ENCODE results near the gene SLC12A7. TPM values are rescaled to one million over a fixed set of nuclear protein-coding genes. Genes with fewer than 3 reads are reported as not detected.

The SLC12A7 gene
- total and polyA plus RNA-seq, 9 donors, result 5.9 to 33.9 (median 23.0) TPM

DNA sequence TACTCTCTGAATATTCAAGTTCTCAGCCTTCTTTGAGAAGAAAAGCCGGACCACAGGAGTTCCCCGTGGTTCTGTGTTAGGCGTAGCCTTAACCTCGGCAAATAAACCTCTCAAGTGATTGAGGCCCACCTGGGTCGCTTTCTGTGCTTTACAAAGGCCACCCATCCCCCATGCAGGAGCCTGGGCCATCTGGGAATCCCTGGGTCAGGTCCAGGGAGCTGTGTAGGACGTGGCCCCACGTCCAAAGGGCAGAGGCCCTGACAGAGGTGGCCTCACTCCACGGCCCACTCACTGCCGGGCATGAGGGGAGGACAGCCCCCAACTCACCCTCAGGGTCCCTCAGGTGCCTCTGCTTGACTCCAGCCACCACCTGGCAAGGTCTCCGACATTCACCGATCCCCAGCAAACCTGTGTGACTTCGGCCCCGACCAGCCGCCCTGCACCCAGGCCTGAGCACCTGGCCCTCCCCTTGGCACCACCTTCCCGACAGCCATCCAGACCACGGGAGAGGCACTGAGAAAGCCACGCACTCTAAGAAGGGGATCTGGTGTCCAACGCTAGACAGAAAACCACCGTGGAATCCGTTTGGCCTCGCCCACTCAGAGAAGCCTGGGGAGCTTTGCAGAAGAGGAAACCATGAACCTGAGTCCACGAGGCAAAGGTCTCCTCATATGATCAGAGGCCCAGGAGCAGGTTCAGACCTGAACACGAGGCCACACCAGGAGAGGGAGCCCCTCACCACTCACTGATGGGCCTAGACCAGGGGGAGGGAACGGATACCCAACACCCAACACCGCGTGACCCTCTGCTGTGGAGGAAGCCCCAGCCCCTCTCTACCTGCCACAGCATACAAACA is 4.5 kb downstream of the SLC12A7 start:
- H3K4me1 ChIP-seq (ENCODE audit: insufficient read depth), result peaks cover 18% of the 10 kb centered on the region
- DNase-seq, result no peak
- no peaks in the 10 kb centered on the region for H3K27me3 ChIP-seq
- no peaks in the 10 kb centered on the region for H3K36me3 ChIP-seq
- H3K27ac ChIP-seq, result no peak overlapping the region
- no peak for TF ChIP-seq EP300 (IDR thresholded peaks at IDR 0.05)
- TF ChIP-seq POLR2A (IDR thresholded peaks at IDR 0.05), result no peak
- TF ChIP-seq, protein P1, sequence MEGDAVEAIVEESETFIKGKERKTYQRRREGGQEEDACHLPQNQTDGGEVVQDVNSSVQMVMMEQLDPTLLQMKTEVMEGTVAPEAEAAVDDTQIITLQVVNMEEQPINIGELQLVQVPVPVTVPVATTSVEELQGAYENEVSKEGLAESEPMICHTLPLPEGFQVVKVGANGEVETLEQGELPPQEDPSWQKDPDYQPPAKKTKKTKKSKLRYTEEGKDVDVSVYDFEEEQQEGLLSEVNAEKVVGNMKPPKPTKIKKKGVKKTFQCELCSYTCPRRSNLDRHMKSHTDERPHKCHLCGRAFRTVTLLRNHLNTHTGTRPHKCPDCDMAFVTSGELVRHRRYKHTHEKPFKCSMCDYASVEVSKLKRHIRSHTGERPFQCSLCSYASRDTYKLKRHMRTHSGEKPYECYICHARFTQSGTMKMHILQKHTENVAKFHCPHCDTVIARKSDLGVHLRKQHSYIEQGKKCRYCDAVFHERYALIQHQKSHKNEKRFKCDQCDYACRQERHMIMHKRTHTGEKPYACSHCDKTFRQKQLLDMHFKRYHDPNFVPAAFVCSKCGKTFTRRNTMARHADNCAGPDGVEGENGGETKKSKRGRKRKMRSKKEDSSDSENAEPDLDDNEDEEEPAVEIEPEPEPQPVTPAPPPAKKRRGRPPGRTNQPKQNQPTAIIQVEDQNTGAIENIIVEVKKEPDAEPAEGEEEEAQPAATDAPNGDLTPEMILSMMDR (IDR thresholded peaks at IDR 0.05), result no peak
- no peaks in the 10 kb centered on the region for H3K9me3 ChIP-seq
- 81 to 88% (median 84%) methylated on average over 26 of the region's 26 CpGs for WGBS, 3 donors
- intact Hi-C loops (cut with DNase I), result no loop called here
- no peak overlapping the region for H3K4me3 ChIP-seq

DNA sequence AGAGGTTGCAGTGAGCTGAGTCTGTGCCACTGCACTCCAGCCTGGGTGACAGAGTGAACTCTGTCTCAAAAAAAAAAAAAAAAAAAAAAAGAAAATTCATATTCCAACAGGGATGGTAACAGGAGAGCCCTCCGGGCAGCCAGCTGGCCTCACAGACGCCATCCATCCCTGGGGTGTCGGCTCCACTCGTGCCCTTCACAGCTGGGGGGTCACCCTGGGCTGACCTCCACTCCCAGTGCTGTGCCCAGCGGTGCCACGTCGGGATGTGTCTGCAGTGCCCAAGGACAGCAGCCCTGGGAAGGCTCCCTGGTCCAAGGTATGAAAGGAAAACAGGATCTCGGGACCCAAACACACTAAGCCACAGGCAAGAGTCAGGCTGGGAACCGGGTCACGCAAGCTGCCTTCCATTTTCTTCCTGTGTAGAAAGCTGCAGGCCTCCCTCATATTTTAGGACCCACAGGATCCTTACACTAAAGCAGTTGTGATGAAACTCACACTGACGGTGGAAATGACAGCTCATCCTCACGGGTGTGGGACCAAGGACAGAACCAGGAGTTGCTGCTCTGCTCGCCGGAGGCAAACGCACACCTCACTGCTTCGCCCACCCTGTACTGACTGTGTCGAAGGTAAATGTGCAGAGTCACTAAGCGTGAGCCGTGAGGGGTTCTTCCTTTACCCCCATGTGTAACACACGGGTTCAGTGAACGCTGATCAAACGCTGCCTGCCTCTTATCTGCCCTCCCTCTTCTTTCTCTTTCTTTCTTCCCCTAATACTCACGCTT is 5.3 kb downstream of the SLC12A7 start:
- TF ChIP-seq POLR2A (IDR thresholded peaks at IDR 0.05) (no peak), EP300 (IDR thresholded peaks at IDR 0.05) (no peak)
- TF ChIP-seq, protein P1 (IDR thresholded peaks at IDR 0.05), result no peak
- Histone ChIP-seq H3K4me1 (ENCODE audit: insufficient read depth) (peaks cover 21% of the 10 kb centered on the region), H3K27me3 (no peaks in the 10 kb centered on the region), H3K36me3 (no peaks in the 10 kb centered on the region), H3K4me3 (no peak overlapping the region), H3K9me3 (no peaks in the 10 kb centered on the region), H3K27ac (no peak overlapping the region)
- no peak for DNase-seq
- 79 to 87% (median 83%) methylated on average over 23 of the region's 23 CpGs for WGBS, 3 donors
- intact Hi-C loops (cut with DNase I), result no loop called here

DNA sequence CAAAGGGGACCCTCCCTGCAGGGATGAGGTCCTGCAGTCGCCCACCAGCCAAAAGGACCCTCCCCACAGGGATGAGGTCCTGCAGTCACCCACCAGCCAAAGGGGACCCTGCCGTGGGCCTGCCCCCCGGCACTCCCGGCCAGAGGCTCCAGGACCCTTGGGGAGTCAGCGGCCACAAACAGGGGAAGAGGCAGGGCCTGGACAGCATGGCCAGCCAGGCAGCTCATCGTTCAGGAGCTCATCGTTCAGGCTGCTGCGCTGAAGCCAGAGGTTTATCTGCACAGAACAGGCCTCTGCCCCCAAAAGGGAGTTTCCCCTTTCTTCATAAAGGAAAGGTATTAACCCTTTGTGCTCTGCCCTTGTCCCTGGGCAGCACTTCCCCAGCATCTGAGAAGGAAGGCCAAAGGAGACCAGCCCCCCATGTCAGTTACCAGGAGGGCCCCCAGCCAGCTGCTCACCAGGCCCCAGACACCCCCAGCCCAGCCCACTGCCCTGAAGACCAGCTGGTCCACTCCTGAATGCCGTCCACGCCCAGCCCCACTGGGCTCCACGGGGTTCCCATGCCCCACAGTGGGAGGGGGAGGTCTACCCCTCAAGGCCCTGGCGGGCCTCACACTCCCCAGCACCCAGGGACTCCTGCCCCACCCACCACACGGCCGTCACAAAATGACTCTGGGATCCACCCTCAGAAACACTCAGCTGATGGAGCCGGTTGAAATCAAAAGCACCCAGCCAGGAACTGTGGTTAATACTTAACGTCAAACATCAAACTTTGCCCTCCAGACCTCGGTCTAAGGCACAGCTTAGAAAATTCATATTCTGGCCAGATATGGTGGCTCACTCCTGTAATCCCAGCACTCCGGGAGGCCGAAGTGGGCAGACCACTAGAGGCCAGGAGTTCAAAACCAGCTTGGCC is 6.3 kb downstream of the SLC12A7 start:
- Histone ChIP-seq H3K27me3 (no peaks in the 10 kb centered on the region), H3K36me3 (no peaks in the 10 kb centered on the region), H3K9me3 (no peaks in the 10 kb centered on the region), H3K4me3 (no peak overlapping the region), H3K4me1 (ENCODE audit: insufficient read depth) (peaks cover 20% of the 10 kb centered on the region), H3K27ac (no peak overlapping the region)
- intact Hi-C loops (cut with DNase I), result no loop called here
- 55 to 70% (median 70%) methylated on average over 18 to 19 of the region's 19 CpGs for WGBS, 3 donors
- TF ChIP-seq, protein P1 (IDR thresholded peaks at IDR 0.05), result no peak
- TF ChIP-seq EP300 (IDR thresholded peaks at IDR 0.05) (no peak), POLR2A (IDR thresholded peaks at IDR 0.05) (no peak)
- DNase-seq, result no peak

All from ovary (tissue), 9 donors.